Measurements from ENCODE around the gene IRF9. TPM values are rescaled to one million over a fixed set of nuclear protein-coding genes. Genes with fewer than 3 reads are reported as not detected.

The IRF9 gene
- total RNA-seq, 6 donors from 2014 or later: 78.2 to 192 (median 107) TPM

DNA sequence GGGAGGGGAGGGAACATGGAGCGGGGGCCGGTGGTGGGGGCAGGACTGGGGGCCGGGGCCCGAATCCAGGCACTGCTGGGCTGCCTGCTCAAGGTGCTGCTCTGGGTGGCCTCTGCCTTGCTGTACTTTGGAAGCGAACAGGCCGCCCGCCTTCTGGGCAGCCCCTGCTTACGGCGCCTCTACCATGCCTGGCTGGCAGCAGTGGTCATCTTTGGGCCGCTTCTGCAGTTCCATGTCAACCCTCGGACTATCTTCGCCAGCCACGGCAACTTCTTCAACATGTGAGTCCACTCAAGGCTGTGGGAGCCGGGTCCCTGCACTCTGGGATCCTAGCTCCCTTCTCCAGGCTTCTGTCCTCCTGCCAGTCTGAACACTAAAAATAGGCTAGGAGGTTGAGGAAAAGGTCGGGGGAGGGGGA is 29.5 kb upstream of the IRF9 start:
- Histone ChIP-seq H3K4me1 (peaks cover 3 to 18% (median 13%) of the 10 kb centered on the region in 4 donors), H3K9me3 (no peaks in the 10 kb centered on the region), H3K36me3 (no peaks in the 10 kb centered on the region), H3K27ac (peak overlapping the region; percentile 51 to 77 (median 72)), H3K4me3 (no peak overlapping the region), H3K27me3 (no peaks in the 10 kb centered on the region)
- ATAC-seq (ENCODE audit: low FRiP score in 2 of 2): no peak
- 84 to 94% methylated on average over 7 to 15 of the region's 15 CpGs for WGBS, 2 donors
- TF ChIP-seq POLR2A (IDR thresholded peaks at IDR 0.05) (no peak), POLR2AphosphoS5 (IDR thresholded peaks at IDR 0.05) (no peak), EP300 (IDR thresholded peaks at IDR 0.05) (no peak)
- TF ChIP-seq, protein P1, sequence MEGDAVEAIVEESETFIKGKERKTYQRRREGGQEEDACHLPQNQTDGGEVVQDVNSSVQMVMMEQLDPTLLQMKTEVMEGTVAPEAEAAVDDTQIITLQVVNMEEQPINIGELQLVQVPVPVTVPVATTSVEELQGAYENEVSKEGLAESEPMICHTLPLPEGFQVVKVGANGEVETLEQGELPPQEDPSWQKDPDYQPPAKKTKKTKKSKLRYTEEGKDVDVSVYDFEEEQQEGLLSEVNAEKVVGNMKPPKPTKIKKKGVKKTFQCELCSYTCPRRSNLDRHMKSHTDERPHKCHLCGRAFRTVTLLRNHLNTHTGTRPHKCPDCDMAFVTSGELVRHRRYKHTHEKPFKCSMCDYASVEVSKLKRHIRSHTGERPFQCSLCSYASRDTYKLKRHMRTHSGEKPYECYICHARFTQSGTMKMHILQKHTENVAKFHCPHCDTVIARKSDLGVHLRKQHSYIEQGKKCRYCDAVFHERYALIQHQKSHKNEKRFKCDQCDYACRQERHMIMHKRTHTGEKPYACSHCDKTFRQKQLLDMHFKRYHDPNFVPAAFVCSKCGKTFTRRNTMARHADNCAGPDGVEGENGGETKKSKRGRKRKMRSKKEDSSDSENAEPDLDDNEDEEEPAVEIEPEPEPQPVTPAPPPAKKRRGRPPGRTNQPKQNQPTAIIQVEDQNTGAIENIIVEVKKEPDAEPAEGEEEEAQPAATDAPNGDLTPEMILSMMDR (IDR thresholded peaks at IDR 0.05): no peak
- no peak for DNase-seq

DNA sequence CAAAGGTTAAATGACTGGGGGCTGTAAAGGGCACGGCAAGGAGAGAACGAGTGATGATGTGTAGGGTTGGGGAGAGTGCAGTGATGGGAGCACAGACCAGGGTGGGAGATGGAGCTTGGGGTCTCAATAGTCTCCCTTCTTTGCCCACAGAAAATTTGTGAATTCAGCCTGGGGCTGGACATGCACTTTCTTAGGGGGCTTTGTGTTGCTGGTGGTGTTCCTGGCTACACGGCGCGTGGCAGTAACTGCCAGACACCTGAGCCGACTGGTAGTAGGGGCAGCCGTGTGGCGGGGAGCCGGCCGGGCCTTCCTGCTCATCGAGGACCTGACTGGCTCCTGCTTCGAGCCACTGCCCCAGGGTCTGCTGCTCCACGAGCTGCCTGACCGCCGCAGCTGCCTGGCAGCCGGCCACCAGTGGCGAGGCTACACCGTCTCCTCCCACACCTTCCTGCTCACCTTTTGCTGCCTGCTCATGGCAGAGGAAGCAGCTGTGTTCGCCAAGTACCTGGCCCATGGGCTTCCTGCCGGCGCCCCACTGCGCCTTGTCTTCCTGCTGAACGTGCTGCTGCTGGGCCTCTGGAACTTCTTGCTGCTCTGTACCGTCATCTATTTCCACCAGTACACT is 28.9 kb upstream of the IRF9 start:
- Histone ChIP-seq H3K4me1 (peaks cover 9 to 24% (median 19%) of the 10 kb centered on the region in 4 donors), H3K4me3 (no peak overlapping the region), H3K36me3 (no peaks in the 10 kb centered on the region), H3K27ac (peak overlapping the region in 3 of 4 donors; percentile 38 to 77 (median 51)), H3K27me3 (no peaks in the 10 kb centered on the region), H3K9me3 (no peaks in the 10 kb centered on the region)
- 69 to 70% methylated on average over 13 to 24 of the region's 24 CpGs for WGBS, 2 donors
- TF ChIP-seq EP300 (IDR thresholded peaks at IDR 0.05): no peak
- TF ChIP-seq POLR2AphosphoS5 (IDR thresholded peaks at IDR 0.05): no peak
- TF ChIP-seq, protein P1 (IDR thresholded peaks at IDR 0.05): no peak
- no peak for TF ChIP-seq POLR2A (IDR thresholded peaks at IDR 0.05)
- DNase-seq (peak in 1 of 2 donors; percentile 84), ATAC-seq (ENCODE audit: low FRiP score in 2 of 2) (no peak)

DNA sequence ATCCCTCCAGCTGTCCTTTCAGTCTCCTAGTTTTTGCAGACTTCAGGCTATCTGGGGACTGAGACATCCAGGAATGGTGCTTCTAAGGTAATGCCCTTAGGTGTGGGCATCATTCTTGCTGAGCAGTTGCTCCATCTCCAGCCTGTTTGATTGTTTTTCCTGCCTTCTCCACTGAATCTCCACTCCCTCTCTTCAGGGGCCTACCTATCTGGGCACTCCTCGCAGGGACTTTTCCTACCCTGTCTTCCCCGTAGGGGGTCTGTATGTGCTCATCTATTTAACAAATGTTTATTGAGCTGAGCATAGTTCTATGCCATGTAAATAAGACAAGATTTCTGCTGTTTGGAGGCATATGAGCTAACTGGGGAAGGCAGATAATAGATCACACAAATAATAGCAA is 28.1 kb upstream of the IRF9 start:
- no peaks in the 10 kb centered on the region for H3K9me3 ChIP-seq
- no peak for TF ChIP-seq POLR2A (IDR thresholded peaks at IDR 0.05)
- TF ChIP-seq EP300 (IDR thresholded peaks at IDR 0.05): no peak
- no peak for TF ChIP-seq POLR2AphosphoS5 (IDR thresholded peaks at IDR 0.05)
- TF ChIP-seq, protein P1 (IDR thresholded peaks at IDR 0.05): no peak
- WGBS, 2 donors: 93 to 96% methylated on average over 2 of the region's 2 CpGs
- no peaks in the 10 kb centered on the region for H3K27me3 ChIP-seq
- ATAC-seq (ENCODE audit: low FRiP score in 2 of 2) (no peak), DNase-seq (no peak)
- H3K4me3 ChIP-seq: no peak overlapping the region
- no peak overlapping the region for H3K27ac ChIP-seq
- H3K36me3 ChIP-seq: peaks cover 0 to 6% (median 6%) of the 10 kb centered on the region in 4 donors
- peaks cover 13 to 32% (median 25%) of the 10 kb centered on the region in 4 donors for H3K4me1 ChIP-seq

DNA sequence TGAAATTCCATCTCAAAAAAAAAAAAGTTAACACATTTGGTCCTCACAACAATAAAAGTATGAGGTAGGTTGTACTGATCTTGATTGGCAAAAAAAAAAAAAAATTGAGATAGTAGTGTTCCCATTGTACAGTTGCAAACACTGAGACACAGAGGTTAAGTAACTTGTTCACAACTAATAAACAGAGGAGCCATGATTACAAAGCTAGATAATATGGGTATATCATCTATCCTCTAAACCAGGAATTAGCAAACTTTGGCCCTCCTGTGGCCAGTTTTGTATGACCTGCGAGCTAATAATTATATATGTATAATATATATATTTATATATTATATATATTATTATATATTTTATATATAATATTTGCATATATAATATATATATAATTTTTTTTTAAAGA is 27.3 kb upstream of the IRF9 start:
- DNase-seq (no peak), ATAC-seq (ENCODE audit: low FRiP score in 2 of 2) (no peak)
- Histone ChIP-seq H3K9me3 (no peaks in the 10 kb centered on the region), H3K36me3 (peaks cover 4 to 14% (median 13%) of the 10 kb centered on the region in 4 donors), H3K4me3 (no peak overlapping the region), H3K4me1 (peaks cover 13 to 33% (median 25%) of the 10 kb centered on the region in 4 donors), H3K27me3 (no peaks in the 10 kb centered on the region), H3K27ac (no peak overlapping the region)
- TF ChIP-seq, protein P1 (IDR thresholded peaks at IDR 0.05): no peak
- no peak for TF ChIP-seq POLR2A (IDR thresholded peaks at IDR 0.05)
- no peak for TF ChIP-seq EP300 (IDR thresholded peaks at IDR 0.05)
- no peak for TF ChIP-seq POLR2AphosphoS5 (IDR thresholded peaks at IDR 0.05)
- 92 to 100% methylated on average over 1 of the region's 1 CpG for WGBS, 2 donors

DNA sequence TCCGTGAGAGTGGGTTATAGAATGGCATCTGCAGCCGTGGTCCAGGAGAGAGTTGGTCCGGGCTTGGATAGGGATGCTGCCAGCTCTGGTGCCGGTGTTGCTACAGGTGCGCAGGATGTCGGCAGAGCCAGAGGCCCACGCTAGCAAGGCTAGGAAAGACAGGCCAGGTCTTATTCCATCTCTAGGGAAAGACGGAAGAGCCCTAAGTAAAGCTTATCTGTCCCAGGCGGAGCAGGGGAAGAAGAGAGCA is 25.6 kb upstream of the IRF9 start:
- Histone ChIP-seq H3K4me3 (peak overlapping the region; percentile 12 to 91 (median 80)), H3K4me1 (peaks cover 20 to 49% (median 37%) of the 10 kb centered on the region in 4 donors), H3K27ac (peak overlapping the region; percentile 87 to 96 (median 94)), H3K9me3 (no peaks in the 10 kb centered on the region), H3K27me3 (no peaks in the 10 kb centered on the region), H3K36me3 (peaks cover 4 to 24% (median 20%) of the 10 kb centered on the region in 4 donors)
- DNase-seq: no peak
- no peak for TF ChIP-seq EP300 (IDR thresholded peaks at IDR 0.05)
- TF ChIP-seq, protein P1 (IDR thresholded peaks at IDR 0.05): no peak
- TF ChIP-seq POLR2AphosphoS5 (IDR thresholded peaks at IDR 0.05): no peak
- no peak for TF ChIP-seq POLR2A (IDR thresholded peaks at IDR 0.05)
- no peak for ATAC-seq (ENCODE audit: low FRiP score in 2 of 2)
- WGBS, 2 donors: 6 to 8% methylated on average over 8 to 9 of the region's 9 CpGs
